ENCODE results near the gene PRKN.

Gene PRKN

DNA sequence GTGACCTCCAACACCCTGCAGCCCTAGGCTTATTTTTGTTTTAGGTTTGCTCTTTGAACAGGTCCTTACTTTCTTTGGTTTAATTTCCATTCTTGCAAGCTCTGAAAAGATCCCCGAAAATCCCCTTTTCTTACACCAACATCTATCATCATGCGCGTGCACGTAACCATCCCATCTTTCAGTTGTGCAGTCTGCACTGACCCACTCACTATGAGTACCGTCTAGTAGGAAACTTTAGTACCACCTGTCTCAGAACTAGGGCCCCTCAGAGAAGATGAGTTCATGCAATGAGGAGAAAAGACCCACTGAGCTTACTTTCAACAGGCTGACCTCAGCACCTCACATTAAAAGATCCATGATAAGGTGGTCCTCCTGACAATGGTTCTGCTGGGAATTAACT is 1333.1 kb downstream of the PRKN start:
- TF ChIP-seq, protein P1, sequence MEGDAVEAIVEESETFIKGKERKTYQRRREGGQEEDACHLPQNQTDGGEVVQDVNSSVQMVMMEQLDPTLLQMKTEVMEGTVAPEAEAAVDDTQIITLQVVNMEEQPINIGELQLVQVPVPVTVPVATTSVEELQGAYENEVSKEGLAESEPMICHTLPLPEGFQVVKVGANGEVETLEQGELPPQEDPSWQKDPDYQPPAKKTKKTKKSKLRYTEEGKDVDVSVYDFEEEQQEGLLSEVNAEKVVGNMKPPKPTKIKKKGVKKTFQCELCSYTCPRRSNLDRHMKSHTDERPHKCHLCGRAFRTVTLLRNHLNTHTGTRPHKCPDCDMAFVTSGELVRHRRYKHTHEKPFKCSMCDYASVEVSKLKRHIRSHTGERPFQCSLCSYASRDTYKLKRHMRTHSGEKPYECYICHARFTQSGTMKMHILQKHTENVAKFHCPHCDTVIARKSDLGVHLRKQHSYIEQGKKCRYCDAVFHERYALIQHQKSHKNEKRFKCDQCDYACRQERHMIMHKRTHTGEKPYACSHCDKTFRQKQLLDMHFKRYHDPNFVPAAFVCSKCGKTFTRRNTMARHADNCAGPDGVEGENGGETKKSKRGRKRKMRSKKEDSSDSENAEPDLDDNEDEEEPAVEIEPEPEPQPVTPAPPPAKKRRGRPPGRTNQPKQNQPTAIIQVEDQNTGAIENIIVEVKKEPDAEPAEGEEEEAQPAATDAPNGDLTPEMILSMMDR (IDR thresholded peaks at IDR 0.05) = no peak

DNA sequence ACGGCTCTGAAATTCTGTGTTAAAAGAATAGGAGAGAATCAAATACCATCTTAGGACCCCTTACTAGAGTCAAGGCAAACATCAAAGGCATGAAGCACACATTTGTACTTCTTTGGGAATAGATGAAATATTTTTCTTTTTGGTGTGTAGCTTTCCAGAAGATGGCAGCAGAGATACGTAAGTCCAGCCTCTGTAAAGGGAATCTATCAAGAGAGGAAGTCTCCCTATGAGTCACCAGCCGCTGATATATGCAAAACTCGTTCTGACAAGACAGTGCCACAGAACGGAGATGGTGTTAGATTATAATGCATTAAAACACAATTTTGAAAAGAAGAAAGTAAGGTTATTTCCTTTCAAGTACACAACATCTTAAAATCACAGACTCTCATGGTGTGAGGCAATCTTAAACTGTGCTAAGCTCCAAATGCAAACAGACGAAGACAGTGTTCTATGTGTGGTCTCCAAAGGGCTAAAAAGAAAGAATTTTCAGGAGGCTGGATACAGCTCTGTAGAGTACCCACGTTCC is 1333.7 kb downstream of the PRKN start:
- TF ChIP-seq, protein P1 (IDR thresholded peaks at IDR 0.05) = peak; percentile 61; the same call in 1 of the 2 replicates

DNA sequence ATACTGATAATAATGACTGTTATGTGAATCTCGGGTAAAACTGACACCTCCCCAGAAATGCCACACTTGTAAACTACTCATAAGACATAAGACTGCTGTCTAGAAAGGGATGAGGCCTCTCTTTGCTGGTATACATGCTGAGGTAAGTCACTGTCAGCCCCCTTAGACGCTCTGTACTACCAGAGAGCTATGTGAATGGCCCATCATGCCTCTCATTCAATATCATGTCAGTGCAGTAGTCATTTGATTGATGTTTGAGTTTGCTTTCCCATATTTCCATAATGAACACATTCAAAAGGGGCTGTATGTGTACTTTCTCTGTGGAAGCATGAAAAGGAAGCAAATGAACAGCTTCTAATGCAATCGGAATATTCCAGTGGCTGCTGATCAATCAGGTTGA is 1334.3 kb downstream of the PRKN start:
- TF ChIP-seq, protein P1 (IDR thresholded peaks at IDR 0.05) = no peak

DNA sequence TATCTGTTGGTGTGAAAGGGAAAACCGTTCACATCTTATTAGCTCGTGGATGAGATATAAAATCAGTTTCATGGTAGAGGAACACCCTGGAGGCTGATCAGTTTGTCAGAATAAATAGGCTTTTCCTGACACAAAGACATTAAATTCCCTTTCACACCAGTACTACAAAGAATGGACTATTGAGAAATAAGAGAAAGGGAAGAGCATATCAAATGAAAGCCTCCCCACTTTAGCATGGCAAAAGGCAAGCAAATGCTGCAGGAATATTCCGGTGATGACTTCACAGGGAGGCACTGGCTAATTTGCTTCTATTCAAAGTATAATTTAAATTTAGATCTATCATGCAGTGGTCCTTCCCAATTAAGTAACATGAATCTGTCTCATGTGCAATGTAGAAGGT is 1337.8 kb downstream of the PRKN start:
- TF ChIP-seq, protein P1 (IDR thresholded peaks at IDR 0.05) = no peak

DNA sequence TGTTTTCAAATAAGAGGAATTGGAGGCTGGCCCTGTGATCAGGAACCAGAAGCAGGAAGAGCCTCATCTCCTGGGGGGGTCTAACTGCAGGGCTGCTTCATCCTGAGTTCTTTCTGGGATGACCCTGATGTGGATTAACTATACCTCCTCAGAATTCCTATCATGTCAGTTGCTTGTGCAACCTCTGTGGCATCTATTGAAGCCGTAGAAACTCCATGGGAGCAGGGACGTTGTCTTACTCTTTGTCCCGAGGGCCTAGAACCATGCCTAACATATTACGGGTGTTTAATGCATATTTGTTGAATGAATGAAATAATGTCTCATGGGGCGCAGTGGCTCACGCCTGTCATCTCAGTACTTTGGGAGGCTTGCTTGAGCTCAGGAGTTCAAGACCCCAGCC is 1343.6 kb downstream of the PRKN start:
- TF ChIP-seq, protein P1 (IDR thresholded peaks at IDR 0.05) = no peak

DNA sequence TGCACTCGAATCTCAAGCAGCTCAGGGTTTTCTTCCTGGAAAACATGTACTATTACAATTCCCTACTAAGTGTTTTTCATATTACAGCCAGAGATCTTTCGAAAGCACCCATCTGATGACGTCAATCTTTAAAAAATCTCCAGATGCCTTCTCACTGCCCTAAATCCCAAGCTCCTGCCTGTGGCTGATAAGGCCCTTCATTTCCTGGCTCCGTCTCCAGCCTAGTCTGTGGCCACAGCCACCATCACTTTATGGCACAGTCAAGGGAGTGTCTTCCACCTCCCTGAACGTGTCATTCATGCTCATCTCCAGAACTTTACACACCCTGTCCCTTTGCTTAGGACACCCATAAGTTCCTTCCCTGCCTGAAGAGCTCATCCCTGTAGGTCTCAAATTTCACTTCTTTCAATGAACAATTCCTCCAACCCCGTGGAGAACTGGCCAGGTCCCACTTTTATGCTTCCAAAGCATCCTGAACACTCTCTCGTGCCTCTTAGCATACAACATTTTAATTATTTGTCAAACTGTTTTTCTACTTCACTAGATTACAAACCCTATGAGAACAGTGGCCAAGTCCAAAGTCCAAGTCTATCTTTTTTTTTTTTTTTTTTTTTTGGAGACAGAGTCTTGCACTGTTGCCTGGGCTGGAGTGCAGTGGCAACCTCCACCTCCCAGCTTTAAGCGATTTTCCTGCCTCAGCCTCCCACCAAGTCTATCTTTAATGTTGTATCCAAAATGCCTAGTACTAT is 1347.6 kb downstream of the PRKN start:
- TF ChIP-seq, protein P1 (IDR thresholded peaks at IDR 0.05) = no peak

DNA sequence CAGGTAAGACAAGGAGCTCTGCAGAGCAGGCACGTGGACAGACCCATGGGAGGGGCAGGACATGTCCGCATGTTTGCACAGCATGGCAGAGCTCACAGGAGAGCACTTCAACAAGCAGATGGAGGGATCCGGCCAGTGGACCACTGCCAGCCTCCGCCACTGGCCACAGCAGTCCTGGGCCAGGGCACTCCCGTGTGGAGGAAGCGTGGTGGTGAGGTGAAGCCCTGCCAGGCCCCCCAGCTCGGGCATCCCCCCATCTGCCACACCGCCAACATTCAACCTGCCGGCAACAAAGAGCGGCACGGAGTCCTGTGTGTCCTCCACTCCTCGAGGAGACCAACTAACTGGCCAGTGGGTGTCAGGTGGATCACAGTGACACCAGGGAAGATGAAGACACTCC is 1349.5 kb downstream of the PRKN start:
- TF ChIP-seq, protein P1 (IDR thresholded peaks at IDR 0.05) = no peak

All from LNCAP (cell line).